AG09309 (cell line): ENCODE data around the gene COX7C.
"Not testable (repeated sequence)": the region's sequence is repeated elsewhere in the genome, so short reads cannot be mapped to it uniquely, and the experiment has no call there.

ENCODE experiments used
- DNase-seq: peaks from one replicate; pipeline ENCODE4 v3.0.0-alpha.2; 2010; ENCODE audit warnings: low read depth
- H3K4me3 ChIP-seq: 2 replicates; pipeline ENCODE4 v1.5.1; 2011; ENCODE audit warnings: mild to moderate bottlenecking, low read depth, low read length, moderate library complexity; ENCODE audit not compliant: control insufficient read depth
- CTCF ChIP-seq: IDR thresholded peaks from 2 replicates; pipeline ENCODE4 v1.5.1; 2011; ENCODE audit warnings: mild to moderate bottlenecking, low read depth, low read length, inconsistent platforms; ENCODE audit not compliant: insufficient read depth, control insufficient read depth; ENCODE audit errors: missing control alignments

COX7C gene

GRCh38 chr5:86631165-86631564, 13.4 kb downstream of the COX7C start:
- H3K4me3 ChIP-seq = no peak overlapping the region
- TF ChIP-seq CTCF = no peak
- no peak for DNase-seq

- DNase-seq = no peak
- no peak for TF ChIP-seq CTCF
- H3K4me3 ChIP-seq = no peak overlapping the region
These were observed 23.3 kb downstream of the COX7C start for GRCh38 chr5:86640998-86641397.

- no peak overlapping the region for H3K4me3 ChIP-seq
- no peak for DNase-seq
- no peak for TF ChIP-seq CTCF
These were observed 27.1 kb downstream of the COX7C start for GRCh38 chr5:86644843-86645242.

- DNase-seq = no peak
- no peak for TF ChIP-seq CTCF
- no peak overlapping the region for H3K4me3 ChIP-seq
These were observed 28.1 kb downstream of the COX7C start for GRCh38 chr5:86645885-86646284.

GRCh38 chr5:86646671-86647070, 28.9 kb downstream of the COX7C start:
- DNase-seq = no peak
- no peak for TF ChIP-seq CTCF
- H3K4me3 ChIP-seq = no peak overlapping the region

- DNase-seq = no peak
- no peak for TF ChIP-seq CTCF
These were observed 32.2 kb downstream of the COX7C start for GRCh38 chr5:86649832-86650505.

GRCh38 chr5:86660771-86661170, 43.0 kb downstream of the COX7C start:
- not testable (repeated sequence) for H3K4me3 ChIP-seq, DNase-seq

More at GRCh38 chr5:86649832-86650505, 32.2 kb downstream of the COX7C start:
- no peak overlapping the region for H3K4me3 ChIP-seq
